Pancreas (tissue), 10 donors: ENCODE results near the gene TMEM205. TPM values are rescaled to one million over a fixed set of nuclear protein-coding genes. Genes with fewer than 3 reads are reported as not detected.
"Not testable (repeated sequence)": the region's sequence is repeated elsewhere in the genome, so short reads cannot be mapped to it uniquely, and the experiment has no call there.

Experiments used
- ATAC-seq, 4 donors: fragments of 200-7000 bp; cut with Tn5 transposase; one replicate each; pipeline versions ENCODE4 v1.8.0 to v1.9.1; 2020; ENCODE audit warnings: mild to moderate bottlenecking in 4 of 4, moderate library complexity in 4 of 4
- DNase-seq, 6 donors: peaks; one replicate each; pipeline ENCODE4 v3.0.0-alpha.2; 2020
- FAIRE-seq: peaks from 2 replicates; lab custom pipeline; 2012; peaks lifted over from hg19 to GRCh38; lab: Jason Lieb, UNC
- H3K27ac ChIP-seq, 4 donors: fragments of 200-600 bp; sonication (generic); 1 replicate in 3 of 4; 2 replicates in 1 of 4; pipeline versions ENCODE4 v1.5.0 to v1.8.0; 2020
- H3K27me3 ChIP-seq, 4 donors: fragments of 200-600 bp; one replicate each; pipeline ENCODE4 v1.8.0; 2021
- H3K36me3 ChIP-seq, 3 donors: fragments of 200-600 bp; sonication (generic) in 1 of 3; one replicate each; pipeline versions ENCODE4 v1.5.0 to v1.8.0; 2020 to 2021
- H3K4me1 ChIP-seq, 3 donors: fragments of 200-600 bp; one replicate each; pipeline ENCODE4 v1.8.0; 2021
- H3K4me3 ChIP-seq, 4 donors: fragments of 200-600 bp; sonication (generic) in 2 of 4; one replicate each; pipeline versions ENCODE4 v1.5.0 to v1.8.0; 2020 to 2021
- H3K9me3 ChIP-seq, 4 donors: fragments of 200-600 bp; one replicate each; pipeline ENCODE4 v1.8.0; 2021
- CTCF ChIP-seq, 4 donors: fragments of 200-600 bp; sonication (generic) in 3 of 4; IDR thresholded peaks; one replicate each; pipeline versions ENCODE4 v1.5.0 to v1.8.0; 2021; ENCODE audit warnings: antibody characterized with exemption in 4 of 4
- WGBS, 2 donors: extraction: QIAGEN DNeasy Blood & Tissue Kit; methylation state at CpG; one replicate each; pipeline ENCODE4 v1.1.7; 2013; 5-methylcytosine and 5-hydroxymethylcytosine counted together
- intact Hi-C, 3 donors: fragments of 100-400 bp; cut with DNase I; formaldehyde crosslinking; loops; one replicate each; pipeline versions ENCODE4 v1.11.1 to v1.14.2; 2022
- polyA plus RNA-seq, 2 donors: library from polyadenylated mRNA; stranded (reverse); fragments of 200-250 nt; gene quantifications; one replicate each; pipeline ENCODE4 v1.2.3, GENCODE V29; 2013
- total RNA-seq, 6 donors: library from RNA; stranded (reverse); fragmentation: NEBNext Ultra II Directional in 4 of 6; extraction: Animal tissue kit (Norgen Biotek cat#: 25700) in 4 of 6; gene quantifications; one replicate each; pipeline versions ENCODE4 v1.2.1 to v1.2.4, GENCODE V29; 2021 to 2023
- donor health status: healthy with polysubstance abuse.
- donor health status: DM: no; HTN: no; CAD: no; lungs with moderate emphysema.
- donor health status: DM: no; HTN: no; CAD: no.
- donor health status: control.
- donor health status: control.
- donor health status: Bipolar disorder and iron deficiency.
- donor health status: DM: yes; HTN: yes; CAD: no.
- donor health status: DM: no; HTN: no; CAD: no.
- donor health status: DM: no; HTN: no; CAD: no.
- donor health status: DM: yes; HTN: yes; CAD: no.

The TMEM205 gene
- total and polyA plus RNA-seq, 8 donors, result 41.4 to 175 (median 57.9) TPM

GRCh38 chr19:11324079-11324661 is 21.9 kb downstream of the TMEM205 start:
- 34 to 49% methylated on average over 10 of the region's 10 CpGs for WGBS, 2 donors
- no peak overlapping the region for H3K4me3 ChIP-seq
- FAIRE-seq (no peak), DNase-seq (peak in 5 of 6 donors; percentile 54 to 67 (median 63)), ATAC-seq (peak; percentile 51 to 85 (median 76))
- H3K36me3 ChIP-seq, result peaks cover 0 to 38% (median 7%) of the 10 kb centered on the region in 3 donors
- intact Hi-C loops, result no loop called here
- H3K27ac ChIP-seq, result peak overlapping the region in 3 of 4 donors; percentile 20 to 68 (median 58)
- no peaks in the 10 kb centered on the region for H3K9me3 ChIP-seq
- H3K4me1 ChIP-seq, result peaks cover 3 to 16% (median 7%) of the 10 kb centered on the region in 3 donors
- TF ChIP-seq CTCF (IDR thresholded peaks at IDR 0.05), result no peak
- no peaks in the 10 kb centered on the region for H3K27me3 ChIP-seq

GRCh38 chr19:11323601-11324078 is 22.4 kb downstream of the TMEM205 start:
- peak in 1 of 4 donors; percentile 4 for ATAC-seq

GRCh38 chr19:11322269-11323024 is 23.6 kb downstream of the TMEM205 start:
- peaks cover 3 to 16% (median 7%) of the 10 kb centered on the region in 3 donors for H3K4me1 ChIP-seq
- peaks cover 0 to 25% (median 4%) of the 10 kb centered on the region in 3 donors for H3K36me3 ChIP-seq
- no peak for DNase-seq
- no peak for TF ChIP-seq CTCF (IDR thresholded peaks at IDR 0.05)
- peak overlapping the region in 1 of 4 donors; percentile 8 for H3K27ac ChIP-seq
- WGBS, 2 donors, result 29 to 30% methylated on average over 7 of the region's 7 CpGs
- FAIRE-seq, result no peak
- no peaks in the 10 kb centered on the region for H3K9me3 ChIP-seq
- intact Hi-C loops, result no loop called here
- ATAC-seq, result peak in 1 of 4 donors; percentile 6
- no peaks in the 10 kb centered on the region for H3K27me3 ChIP-seq
- no peak overlapping the region for H3K4me3 ChIP-seq

More at GRCh38 chr19:11323601-11324078, 22.4 kb downstream of the TMEM205 start:
- no peaks in the 10 kb centered on the region for H3K9me3 ChIP-seq
- no peak for TF ChIP-seq CTCF (IDR thresholded peaks at IDR 0.05)
- H3K27me3 ChIP-seq, result no peaks in the 10 kb centered on the region
- no peak for DNase-seq
- H3K4me3 ChIP-seq, result no peak overlapping the region
- WGBS, 2 donors, result 72 to 78% methylated on average over 5 of the region's 5 CpGs
- peaks cover 0 to 33% (median 7%) of the 10 kb centered on the region in 3 donors for H3K36me3 ChIP-seq
- no peak for FAIRE-seq
- intact Hi-C loops, result no loop called here
- peaks cover 3 to 16% (median 7%) of the 10 kb centered on the region in 3 donors for H3K4me1 ChIP-seq
- H3K27ac ChIP-seq, result peak overlapping the region in 3 of 4 donors; percentile 20 to 68 (median 58)

GRCh38 chr19:11321191-11322126 is 24.6 kb downstream of the TMEM205 start:
- FAIRE-seq (no peak), DNase-seq (no peak), ATAC-seq (peak in 2 of 4 donors; percentile 20 to 36)
- intact Hi-C loops, result no loop called here
- Histone ChIP-seq H3K27me3 (no peaks in the 10 kb centered on the region), H3K36me3 (peaks cover 0 to 16% (median 0%) of the 10 kb centered on the region in 3 donors), H3K4me3 (no peak overlapping the region), H3K4me1 (peaks cover 3 to 16% (median 7%) of the 10 kb centered on the region in 3 donors), H3K27ac (no peak overlapping the region), H3K9me3 (no peaks in the 10 kb centered on the region)
- no peak for TF ChIP-seq CTCF (IDR thresholded peaks at IDR 0.05)
- 62 to 66% methylated on average over 14 of the region's 14 CpGs for WGBS, 2 donors

- H3K27me3 ChIP-seq, H3K4me3 ChIP-seq, DNase-seq, ATAC-seq, FAIRE-seq, H3K36me3 ChIP-seq, H3K9me3 ChIP-seq, H3K27ac ChIP-seq, intact Hi-C loops: not testable (repeated sequence)
- H3K4me1 ChIP-seq, result peaks cover 3 to 16% (median 7%) of the 10 kb centered on the region in 3 donors
- 79 to 87% methylated on average over 9 of the region's 9 CpGs for WGBS, 2 donors
These were observed 25.6 kb downstream of the TMEM205 start for GRCh38 chr19:11320278-11320995.
